GM19193 (cell line): Measurements from ENCODE around the gene TRA2B.

Experiments used
- POLR2A ChIP-seq: IDR thresholded peaks from 4 replicates; pipeline ENCODE4 v1.6.1; 2011; ENCODE audit not compliant: insufficient read depth, insufficient read length; ENCODE audit errors: extremely low read depth

TRA2B gene

DNA sequence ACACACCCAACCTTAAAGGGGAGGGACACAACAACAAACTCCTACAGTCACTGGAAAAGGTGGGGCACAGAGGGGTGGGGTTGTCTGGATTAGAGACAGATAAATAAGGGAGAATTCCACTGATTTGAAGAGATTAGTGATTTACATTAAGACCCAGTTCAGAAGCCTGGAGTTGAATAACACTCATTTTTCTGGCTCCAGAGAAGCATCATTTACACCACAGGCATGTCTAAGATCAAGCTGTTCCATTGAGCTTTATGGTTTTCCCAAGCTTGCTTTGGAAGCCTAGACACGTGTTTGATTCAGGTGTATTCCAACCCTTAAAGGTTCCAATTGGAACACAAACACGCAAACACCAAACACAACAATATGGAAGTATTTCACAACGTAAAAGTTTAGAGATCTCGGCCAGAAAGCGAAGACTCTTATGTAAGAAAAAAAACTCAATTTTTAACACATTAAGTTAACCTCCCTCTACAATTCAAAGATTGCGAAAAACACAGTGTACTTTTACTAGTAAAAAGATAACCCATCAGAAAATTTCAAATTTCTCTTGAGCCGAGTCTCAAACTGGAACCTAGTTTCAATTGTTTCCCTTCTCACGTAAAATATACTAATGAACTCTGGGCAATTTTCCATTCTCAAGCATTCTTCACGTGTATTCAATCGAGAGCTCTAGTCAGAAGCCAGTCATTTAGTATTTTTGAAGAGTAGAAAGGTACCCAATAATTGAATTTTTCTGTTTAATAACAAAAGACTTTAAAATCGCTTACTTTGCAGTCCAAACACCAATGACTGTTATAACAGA lies 2.1 kb downstream of the TRA2B start:
- no peak for TF ChIP-seq POLR2A

DNA sequence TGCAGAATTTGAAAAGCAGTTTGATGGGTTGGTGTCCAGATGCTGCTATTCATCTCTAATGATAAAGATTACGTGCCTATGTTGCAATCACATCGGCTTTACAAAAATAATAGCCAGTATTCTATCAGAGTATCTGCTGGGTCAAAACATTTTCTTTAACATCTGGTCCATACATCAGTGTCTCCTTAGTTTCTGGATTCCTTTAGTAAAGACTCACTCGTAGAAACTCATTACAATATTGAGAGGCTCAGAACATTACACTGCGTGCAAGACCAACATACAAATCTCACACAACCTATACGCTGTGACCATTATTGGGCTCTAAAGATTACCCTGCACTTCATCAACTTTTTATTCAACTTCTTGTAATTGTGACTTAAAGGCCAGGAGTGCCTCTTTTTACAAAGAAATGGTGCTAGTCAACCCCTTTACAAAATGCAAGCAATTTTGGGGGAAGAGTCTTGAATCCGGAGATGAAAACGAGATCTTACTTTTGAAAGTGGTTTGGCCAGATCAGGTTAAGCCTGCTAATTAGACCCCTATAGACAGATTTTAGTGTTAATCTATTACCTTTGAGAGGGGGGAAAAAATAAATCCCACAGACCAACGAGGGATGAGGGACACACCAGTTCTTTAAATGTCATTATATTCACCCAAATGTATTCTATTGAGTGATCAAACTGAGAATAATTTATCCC lies 2.9 kb downstream of the TRA2B start:
- no peak for TF ChIP-seq POLR2A

DNA sequence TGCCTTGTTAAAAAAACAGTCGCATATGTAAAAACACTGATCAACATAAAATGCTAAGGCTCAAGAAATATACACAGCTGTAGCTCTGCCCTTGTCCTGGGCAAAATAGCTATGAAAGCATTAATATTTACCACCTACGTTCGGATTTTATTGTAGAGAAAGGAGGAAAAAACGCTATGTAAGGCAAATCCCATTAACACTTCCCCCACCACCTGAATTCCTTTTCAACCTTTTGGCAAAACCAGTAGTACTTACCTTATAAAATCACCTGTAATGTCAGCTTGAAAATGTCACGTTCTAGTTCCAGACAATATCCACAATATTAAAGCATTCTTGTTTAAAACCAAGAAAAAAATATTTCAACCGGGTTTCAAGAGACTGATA lies 3.6 kb downstream of the TRA2B start:
- TF ChIP-seq POLR2A, result no peak

DNA sequence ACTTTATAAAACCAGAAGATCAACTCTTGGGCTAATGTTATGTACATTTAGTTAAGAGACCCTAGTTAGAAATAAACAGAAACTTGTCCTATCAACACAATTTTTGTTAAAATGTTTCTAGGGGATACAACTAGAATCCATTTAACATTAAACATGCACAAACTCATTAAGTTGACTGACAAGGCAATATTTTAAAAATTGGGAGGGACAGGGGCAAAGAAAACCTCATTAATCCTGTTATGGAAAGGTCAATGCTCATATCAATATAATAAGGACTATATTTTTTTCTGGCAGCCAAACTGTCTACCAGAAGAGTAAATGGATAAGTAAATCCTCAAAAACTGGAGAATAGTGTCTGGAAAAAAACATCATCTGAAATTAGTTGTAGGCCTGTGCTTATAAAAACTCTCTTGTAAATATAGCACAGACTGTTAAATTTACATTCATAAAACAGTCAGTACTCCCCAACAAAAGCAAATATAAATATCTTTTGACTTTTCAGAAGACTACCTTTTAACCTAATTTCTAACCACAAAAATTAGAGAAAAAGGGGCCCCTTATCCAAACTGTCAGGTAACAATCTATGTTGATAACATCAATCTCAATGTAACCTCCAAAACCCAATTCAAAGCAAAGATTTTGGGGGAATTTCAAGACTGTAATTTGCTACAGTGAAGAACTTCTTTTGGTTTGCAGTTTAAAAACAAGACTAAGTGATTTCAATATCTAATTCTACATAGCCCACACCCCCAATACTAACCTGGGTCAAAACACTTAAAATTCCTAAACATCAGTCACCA lies 4.2 kb downstream of the TRA2B start:
- TF ChIP-seq POLR2A, result no peak

GRCh38 chr3:185931777-185932612 lies 5.8 kb downstream of the TRA2B start:
- no peak for TF ChIP-seq POLR2A

DNA sequence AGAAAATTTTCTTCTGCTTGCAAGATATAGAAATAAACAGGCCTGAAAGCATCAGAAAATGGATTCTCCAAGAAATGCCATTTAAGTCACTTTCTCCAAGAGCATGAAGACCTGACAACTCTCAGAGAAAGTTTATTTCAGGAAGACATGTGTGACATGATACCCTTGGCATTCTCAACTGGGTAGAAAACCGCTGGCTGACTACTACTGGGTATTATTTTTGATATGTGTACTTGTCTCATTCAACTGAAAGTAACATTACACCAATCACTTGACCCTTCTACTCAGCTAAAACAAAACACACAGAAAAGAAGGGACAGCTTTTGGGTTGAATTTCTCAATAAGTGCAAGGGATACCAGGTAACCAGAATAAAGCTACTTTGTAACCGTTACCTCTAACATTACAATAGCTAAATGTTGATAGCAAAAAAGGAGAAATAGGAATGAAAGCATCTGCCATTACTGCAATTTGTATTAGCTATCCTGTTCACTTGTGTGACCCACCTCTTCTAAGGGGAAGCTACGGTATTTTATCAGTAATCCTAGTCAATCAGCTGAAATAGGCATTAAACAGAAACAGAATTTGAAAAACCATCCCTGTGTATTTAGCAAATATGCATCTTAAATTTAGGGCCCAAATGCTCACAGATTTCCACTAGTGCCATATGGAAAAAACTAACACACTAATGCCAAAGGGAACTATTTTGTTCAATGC lies 7.3 kb downstream of the TRA2B start:
- TF ChIP-seq POLR2A, result no peak

DNA sequence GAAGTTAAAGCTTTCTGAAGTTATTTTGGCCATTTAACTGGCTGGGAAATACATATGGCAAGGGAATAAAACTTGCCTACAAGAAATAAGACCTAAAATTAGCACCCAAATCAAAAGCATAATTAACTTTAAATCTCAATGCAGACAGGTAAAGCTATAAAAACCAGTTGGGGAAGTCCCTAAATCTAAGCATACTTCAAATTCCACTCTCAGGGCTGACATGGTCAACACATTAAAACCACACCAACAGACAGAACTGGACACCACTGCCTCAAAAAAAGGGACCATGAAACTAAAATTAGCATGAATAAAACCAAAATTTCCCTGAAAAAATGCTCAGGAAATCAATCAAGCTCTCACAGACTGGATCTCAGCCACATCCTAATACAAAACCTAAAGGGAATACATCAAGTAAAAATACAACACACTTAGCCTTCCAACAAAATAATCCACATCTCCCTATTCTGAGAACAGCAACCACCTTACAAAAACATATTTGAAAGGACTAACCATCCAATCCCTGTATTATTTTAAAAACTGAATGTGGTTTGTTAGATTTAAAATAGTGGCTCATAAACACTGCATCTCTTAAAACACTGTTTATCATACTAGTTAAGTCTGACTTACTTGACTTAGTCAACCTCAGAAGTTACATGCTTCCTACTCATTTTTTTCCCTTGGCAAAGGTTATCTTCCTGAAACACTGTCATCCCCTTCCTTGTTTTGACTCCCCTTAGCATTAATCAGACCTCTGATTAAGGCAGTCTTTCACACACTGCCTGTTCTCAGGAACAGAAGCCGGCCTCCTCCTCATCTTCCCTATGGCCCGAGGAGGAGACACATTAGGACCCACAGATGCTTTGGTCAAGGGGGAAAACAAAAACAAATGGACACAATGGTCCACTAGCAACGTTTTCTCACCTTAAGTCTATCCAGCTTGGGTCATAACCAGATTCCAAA lies 8.3 kb downstream of the TRA2B start:
- no peak for TF ChIP-seq POLR2A

GRCh38 chr3:185928496-185928895 lies 9.3 kb downstream of the TRA2B start:
- TF ChIP-seq POLR2A, result no peak

DNA sequence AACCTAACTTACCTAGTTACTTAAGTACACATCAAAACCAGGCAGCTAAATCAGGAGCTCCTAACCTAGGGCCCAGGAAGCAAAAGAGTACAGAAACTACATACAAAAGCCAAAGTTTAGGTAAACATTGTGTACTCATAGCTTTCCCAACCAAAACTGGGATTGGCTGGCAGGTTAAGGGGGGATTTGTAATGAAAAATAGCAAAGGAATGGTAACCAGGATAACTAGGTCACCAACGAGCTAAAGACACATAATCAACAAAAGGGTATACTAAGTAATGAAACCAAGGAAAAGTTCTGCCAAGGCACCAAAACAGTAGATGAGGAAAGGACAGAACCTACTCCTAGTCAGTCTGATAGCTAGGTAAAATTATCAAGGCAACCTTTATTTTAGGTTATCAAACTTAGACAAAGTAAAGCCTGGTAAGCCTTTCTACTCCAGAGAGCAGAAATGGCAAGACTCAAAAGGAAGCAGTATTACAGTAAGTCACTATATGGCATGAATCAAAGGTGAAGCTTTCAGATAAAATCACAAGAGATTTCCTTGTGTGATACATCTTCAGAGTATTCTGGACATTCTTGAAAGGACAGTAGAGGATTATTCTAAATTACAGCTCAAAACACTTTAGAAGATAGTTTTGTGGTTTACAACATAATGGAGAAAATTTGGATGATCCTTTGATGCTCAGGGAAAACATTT lies 10.2 kb downstream of the TRA2B start:
- TF ChIP-seq POLR2A, result no peak

GRCh38 chr3:185926445-185926844 lies 11.4 kb downstream of the TRA2B start:
- no peak for TF ChIP-seq POLR2A

GRCh38 chr3:185925353-185925752 lies 12.5 kb downstream of the TRA2B start:
- TF ChIP-seq POLR2A, result no peak

DNA sequence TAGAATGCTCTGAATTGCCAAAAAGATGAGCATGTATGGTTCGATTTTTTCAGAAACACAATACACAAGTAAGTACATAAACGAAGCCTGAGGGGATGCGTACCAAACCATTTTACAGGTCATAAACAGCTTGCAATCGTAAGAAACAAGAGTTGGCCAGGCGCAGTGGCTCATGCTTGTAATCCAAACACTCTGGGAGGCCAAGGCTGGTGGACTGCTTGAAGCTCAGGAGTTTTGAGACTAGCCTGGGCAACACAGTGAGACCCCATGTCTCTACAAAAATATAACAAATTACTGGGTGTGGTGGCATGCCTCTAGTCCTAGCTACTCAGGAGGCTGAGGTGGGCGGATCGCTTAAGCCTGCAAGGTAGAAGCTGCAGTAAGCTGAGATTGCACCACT lies 13.4 kb downstream of the TRA2B start:
- TF ChIP-seq POLR2A, result peak; percentile 22
